Amygdala (tissue), 56 donors: Measurements from ENCODE around the gene NET1.

Experiments used
- DNase-seq, 56 donors: peaks; one replicate each; lab custom pipeline; 2025; lab: John Stamatoyannopoulos, UW

NET1 gene

DNA sequence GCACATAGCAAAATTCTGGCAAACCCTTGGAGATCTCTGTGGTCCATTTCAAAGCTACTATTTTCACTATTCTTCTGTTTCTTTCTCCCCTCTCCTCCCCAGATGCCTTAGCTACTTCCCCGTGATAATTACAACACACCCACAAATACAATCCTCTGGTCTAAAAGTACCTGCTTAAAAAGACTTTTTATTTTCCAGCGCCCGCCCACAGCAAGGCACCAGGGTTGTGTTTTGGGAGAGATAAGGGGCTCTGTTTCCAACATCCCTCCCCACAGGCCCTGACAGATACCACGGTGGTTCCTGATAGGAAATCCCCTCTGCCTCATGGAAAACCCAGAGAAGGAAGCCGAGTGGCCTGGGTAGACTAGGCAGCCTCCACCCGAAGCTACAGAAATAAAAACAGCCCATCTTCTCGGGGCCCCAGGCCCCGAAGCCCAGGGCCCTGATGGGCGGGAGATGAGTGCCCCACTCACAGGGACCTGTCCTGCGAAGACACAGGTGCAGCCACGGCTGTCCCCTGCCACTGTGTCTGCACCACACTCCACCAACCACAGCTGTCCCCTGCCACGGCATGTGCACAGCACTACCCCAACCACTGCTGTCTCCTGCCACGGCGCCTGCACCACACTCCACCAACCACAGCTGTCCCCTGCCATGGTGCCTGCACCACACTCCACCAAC is 67.3 kb downstream of the NET1 start:
- DNase-seq: no peak

DNA sequence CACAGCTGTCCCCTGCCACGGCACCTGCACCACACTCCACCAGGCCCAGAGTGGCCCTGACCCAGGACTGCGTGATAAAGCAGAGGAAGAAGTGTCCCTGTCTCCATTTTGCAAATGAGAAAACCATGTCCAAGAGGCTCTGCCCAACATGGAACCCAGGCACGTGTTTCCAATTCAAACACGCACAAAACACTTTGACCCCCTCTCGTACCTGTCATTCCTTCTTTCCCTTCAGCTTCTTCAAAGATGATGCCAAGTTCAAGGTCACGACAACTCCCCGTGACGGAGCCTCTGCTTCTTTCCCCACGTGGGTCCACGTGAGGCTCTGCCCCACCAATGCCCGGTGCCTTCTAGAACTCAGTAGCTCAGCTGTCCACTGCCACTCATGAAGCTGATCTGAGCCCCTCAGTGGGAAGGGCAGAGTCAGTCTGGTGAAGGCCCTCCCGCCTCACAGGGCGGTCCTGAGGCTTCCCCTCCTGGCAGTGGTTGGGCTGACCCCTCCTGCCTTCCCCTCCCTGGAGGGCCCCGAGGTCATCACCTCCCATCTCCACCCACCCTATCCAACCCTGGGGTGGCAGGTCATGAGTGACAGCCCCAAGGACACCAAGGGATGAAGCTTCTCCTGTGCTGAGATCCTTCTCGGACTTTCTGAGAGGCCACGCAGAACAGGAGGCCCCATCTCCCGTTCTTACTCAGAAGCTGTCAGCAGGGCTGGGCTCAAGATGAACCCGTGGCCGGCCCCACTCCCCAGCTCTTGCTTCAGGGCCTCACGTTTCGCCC is 68.0 kb downstream of the NET1 start:
- DNase-seq: no peak

DNA sequence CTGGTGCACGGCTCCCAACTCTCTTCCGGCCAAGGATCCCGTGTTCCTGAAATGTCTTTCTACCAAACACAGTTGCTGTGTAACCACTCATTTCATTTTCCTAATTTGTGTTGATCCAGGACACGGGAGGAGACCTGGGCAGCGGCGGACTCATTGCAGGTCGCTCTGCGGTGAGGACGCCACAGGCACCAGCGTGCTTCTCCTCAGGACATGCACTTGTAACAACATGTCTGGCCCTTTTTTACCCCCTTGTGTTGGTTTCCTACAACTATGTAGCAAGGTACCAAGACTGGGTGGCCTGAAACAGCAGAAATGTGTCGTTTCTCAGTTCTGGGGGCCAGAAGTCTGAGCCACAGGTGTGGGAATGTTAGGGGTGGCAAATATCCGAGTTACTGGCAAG is 68.8 kb downstream of the NET1 start:
- DNase-seq: no peak

DNA sequence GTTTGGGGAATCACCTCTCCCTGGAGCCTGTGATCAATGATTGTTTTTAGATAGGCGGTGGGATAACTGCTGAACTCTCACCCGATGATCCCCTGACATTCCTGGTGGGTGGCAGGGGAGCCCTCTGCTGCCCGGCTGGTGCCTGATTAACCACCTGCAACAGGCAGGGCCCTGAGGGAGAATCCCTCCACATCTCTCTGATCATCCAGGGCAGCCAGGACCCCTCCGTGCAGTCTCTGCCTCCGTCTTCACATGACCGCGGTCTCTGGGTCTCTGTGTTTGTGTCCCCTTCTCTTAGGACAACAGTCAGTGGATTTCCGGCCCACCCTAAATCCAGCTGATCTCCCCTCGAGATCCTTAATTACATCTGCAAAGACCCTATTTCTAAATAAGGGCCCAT is 69.7 kb downstream of the NET1 start:
- no peak for DNase-seq

DNA sequence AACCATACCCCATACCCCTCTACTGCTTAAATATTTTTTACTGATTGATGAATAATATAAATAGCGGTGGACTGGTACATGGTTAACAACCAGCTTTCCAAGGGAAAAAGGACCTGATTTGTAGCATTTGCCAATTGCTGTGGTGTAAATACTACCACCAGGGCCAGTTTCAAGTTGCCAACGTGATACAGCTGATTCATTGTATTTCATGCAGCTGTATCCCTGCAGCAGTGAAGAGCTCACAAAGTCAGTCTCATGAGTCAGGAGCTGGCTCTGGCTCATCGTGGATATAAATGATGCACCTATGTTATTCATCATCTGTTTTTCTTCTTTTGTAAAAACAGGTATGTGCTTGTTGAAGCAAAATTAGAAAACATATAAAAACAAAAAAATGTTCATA is 71.8 kb downstream of the NET1 start:
- no peak for DNase-seq

- no peak for DNase-seq
These were observed 72.9 kb downstream of the NET1 start for GRCh38 chr10:5485290-5485689.

- no peak for DNase-seq
These were observed 73.8 kb downstream of the NET1 start for GRCh38 chr10:5485948-5486852.

DNA sequence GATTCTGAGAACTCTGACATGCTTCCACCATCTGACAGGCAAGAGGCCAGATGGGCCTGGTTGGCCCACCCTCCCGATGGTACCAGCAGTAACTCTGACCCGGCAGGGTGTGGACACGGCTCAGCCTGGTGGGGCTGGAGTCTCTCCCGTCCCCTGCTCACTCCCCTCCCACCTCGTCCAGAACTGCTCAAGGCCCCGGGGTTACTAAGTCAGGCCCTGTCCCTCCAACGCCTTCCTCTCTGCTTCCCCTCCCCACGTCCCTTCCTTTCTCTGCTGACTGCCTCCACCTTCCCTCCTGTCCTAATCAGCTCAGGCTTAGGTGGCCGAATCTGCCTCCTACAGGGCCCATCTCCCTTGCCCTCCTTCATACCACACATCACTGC is 74.5 kb downstream of the NET1 start:
- DNase-seq: no peak

GRCh38 chr10:5488272-5489161 is 76.2 kb downstream of the NET1 start:
- no peak for DNase-seq

DNA sequence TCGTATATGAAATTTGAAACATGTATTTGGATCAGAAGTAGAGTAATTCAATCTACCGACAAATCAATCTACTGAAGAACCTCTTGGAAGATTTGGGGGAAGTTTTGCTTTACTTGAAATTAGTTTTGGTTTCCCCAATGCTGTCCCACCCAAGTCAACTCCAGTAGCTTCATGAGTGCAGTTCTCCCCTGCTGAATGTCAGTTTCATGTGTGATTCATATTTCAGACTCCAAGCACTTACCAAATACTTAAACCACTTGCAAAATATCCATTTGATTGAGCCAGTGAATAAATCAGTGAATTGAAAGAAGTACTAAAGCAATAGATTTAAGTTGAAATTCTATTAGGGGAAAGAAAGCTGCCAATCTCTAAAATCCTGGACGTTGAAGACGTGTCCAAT is 77.7 kb downstream of the NET1 start:
- no peak for DNase-seq

GRCh38 chr10:5490698-5491464 is 78.5 kb downstream of the NET1 start:
- no peak for DNase-seq

GRCh38 chr10:5491477-5491876 is 79.1 kb downstream of the NET1 start:
- DNase-seq: peak in 1 of 56 donors; percentile 8

DNA sequence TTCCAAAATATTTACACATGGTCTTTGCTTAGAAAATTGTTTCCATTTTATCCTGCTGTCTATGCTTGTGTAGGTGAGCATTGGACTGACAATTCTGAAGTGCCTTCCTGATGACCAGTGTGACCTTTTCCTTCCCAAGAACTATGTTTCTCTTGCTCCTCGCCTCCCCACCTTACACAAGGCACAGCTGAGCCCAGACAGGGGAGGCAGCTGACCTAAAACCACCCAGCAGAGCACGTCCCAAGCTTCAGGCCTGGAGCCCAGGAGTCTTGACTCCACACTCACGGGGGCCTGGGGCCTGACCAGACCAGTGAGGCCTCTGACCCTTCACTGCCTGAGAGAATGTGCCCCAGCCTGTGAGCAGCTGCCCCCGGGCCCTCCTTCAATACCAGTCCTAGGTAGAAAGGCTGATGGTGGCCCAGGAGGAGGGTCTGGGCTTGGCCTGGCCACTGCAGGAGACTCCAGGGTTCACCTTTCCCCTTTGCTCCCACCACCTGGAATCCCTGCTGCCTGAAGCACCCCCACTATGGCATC is 80.0 kb downstream of the NET1 start:
- no peak for DNase-seq

GRCh38 chr10:5492929-5493576 is 80.7 kb downstream of the NET1 start:
- no peak for DNase-seq

GRCh38 chr10:5493691-5494090 is 81.3 kb downstream of the NET1 start:
- no peak for DNase-seq

- no peak for DNase-seq
These were observed 82.3 kb downstream of the NET1 start for GRCh38 chr10:5494611-5495010.

DNA sequence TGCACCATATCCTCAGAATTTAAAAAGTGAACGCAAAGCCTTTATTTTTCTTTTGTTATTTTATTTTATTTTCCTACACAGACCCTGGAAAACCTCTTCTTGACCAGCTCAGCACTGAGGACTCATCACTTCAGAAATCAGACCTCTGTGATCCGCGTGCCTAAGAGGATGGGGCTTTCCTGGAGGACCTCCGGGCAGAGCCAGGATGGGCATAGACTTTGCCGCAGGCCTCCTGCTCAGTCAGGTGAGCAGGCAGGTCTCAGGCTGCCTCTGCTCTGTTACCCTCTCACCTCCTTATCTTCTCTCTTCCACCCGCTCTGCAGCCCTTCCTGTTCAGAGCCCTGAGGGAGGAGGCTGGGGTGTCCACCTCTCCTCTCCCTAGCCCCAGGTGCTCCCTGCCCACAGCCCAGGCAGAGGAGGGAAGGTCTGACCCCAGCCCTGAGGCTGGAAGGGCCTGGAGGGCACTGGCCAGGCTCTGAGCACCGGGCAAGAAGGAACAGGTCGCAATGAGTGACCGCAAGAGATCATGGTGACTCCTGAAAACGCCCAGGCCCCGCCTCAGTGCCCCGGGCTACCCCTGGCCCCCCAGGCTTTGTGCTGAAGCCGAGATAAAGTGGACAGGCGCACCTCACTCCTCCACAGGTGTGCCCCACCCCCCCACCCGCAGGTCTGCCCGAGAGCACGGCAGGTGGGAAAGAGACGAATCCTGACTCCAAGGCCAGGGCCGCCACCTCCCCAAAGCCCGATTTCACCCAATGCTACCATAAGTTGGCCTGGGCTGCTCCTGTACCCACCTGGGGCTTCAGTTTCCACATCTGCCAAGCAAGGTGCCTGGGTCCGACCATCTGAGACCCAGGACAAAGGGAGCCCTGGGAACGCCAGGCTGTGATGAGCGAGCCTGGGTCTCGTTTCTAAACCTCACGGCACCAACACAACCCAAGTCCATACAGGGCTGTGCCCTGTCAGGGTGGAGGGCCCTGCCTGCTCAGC is 84.2 kb downstream of the NET1 start:
- no peak for DNase-seq
